ENCODE measurements around the gene PBX2.

The PBX2 gene

GRCh38 chr6:32170294-32170693 is 19.7 kb downstream of the PBX2 start:
- DNase-seq: no peak

GRCh38 chr6:32168807-32169591 is 21.0 kb downstream of the PBX2 start:
- no peak for DNase-seq

DNA sequence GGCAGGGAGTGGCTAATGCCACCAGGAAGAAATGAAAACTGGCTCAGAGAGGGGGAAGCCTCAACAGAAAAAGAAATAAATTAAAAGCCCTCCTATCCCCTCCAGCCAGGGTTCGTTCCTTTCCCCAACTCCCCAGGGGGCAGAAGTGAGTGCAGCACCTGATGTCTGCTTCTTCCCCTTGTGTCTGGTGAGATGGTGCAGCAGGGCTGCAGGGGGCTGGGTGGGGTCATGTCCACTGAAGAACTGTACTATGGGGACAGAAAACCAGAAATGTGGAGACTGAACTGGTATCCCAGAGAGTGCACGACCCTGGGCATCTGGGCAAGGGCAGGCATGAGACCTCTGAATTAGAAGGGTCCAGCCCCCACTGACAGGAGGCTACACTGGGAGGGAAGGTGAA is 21.7 kb downstream of the PBX2 start:
- DNase-seq: no peak

DNA sequence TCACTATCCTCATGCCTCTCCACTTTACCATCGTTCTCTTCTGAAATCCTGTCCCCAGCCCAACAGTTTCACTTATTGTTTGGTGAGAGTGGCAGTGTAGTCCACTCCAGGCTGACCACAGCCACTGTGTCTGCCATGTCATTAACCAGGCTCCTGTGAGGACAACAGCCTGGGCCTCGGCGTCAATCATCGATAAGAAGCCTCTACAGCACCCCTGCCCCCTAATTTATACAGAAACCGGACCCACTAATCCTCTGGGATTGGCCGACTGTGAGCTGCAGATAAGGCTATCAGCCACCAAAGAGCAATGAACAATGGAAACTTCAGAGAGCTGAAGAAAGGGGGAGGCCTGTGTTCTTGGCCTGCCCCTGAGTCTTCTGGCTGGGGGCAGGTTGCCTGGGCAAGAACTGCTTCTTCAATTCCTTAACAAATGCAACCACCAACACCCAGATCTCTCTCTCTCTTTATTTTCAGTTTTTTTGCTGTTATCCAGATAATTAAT is 22.2 kb downstream of the PBX2 start:
- no peak for DNase-seq

GRCh38 chr6:32167154-32167760 is 22.7 kb downstream of the PBX2 start:
- no peak for DNase-seq

DNA sequence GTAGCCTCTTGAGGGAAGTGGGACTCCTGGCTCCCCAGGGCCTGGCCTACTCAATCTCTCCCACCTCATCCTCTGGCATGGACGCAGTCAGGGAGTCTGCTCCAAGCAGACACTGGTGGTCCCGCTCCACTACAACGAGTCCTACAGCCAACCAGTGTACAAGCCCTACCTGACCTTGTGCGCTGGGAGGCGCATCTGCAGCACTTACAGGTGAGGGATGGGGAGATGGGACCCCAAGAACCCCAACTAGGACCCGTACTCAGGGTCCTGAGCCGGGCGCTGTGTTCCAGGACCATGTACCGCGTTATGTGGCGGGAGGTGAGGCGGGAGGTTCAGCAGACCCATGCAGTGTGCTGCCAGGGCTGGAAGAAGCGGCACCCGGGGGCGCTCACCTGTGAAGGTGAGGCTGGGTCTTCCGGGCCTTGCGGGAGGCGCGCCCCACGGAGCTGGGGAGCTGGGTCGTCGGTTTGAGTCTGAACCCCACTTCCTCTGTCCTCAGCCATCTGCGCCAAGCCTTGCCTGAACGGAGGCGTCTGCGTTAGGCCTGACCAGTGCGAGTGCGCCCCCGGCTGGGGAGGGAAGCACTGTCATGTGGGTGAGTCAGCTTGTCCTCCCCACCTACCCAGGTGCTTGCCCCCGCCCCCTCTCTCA is 23.5 kb downstream of the PBX2 start:
- DNase-seq: no peak

- no peak for DNase-seq
These were observed 25.7 kb downstream of the PBX2 start, which contains the start of gene EGFL8 for GRCh38 chr6:32164295-32164694. EGFL8 (plus strand) TSS chr6:32164595; CDS start chr6:32166166, 1,571 bp downstream.

- DNase-seq: no peak
These were observed 26.3 kb downstream of the PBX2 start for GRCh38 chr6:32163559-32164258.

GRCh38 chr6:32158052-32158451 is 31.9 kb downstream of the PBX2 start:
- DNase-seq: no peak

DNA sequence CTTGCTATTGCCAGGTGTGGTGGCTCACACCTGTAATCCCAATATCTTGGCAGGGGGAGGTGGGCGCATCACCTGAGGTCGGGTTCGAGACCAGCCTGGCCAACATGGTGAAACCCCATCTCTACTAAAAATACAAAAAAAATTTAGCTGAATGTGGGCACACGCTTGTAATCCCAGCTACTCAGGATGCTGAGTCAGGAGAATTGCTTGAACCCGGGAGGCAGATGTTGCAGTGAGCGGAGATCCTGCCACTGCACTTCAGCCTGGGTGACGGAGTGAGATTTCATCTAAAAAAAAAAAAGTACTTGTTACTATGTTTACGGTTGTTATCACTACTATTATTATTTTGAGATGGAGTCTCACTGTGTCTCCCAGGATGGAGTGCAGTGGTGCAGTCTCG is 33.1 kb downstream of the PBX2 start:
- DNase-seq: no peak

- peak in 4 of 5 experiments; percentile 30 to 80 (median 52) for DNase-seq
These were observed 35.4 kb downstream of the PBX2 start for GRCh38 chr6:32154514-32155161.

GRCh38 chr6:32153564-32154513 is 36.2 kb downstream of the PBX2 start, which contains the start of gene PPT2:
PPT2 (plus strand) TSS chr6:32154141; CDS start chr6:32154595, 454 bp downstream.
- DNase-seq: peak in 4 of 5 experiments; percentile 45 to 90 (median 66)

DNA sequence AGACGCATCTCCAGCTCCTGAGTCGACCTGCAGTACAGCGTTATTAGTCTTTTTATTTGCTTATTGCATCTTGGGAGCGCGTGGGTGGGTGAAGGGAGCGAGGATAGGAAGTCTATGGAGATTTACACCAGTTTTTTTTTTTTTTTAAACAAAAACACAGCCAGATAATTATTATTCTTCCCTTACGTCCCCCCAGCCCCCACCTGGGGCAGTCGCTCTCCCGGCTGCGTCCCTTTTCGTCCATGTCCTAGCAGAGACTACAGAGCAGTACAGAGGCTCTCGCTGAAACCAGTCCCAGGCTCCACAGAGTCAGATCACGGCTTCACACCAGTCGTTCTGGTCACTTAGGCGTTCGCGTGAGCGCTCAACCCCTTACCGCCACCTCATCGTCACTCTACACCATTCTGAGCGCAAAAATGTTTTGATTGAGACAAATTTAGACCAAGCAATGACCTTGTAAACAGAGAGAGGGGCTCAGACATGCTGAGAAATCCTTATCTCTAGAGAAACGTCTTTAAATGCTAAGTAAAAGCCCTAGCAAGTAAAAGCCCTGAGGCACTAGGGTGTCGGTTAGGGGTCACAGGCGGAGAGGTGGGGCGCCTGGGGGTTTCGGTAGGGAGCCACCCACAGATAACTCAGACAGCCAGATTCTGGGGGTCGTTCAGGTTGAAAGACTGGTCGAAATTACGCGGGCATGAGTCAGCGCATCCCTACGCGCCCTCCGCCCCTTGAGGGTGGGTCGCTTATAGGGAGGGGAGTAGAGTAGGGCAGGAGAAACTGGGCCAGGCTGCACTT is 37.0 kb downstream of the PBX2 start:
- DNase-seq: no peak

DNA sequence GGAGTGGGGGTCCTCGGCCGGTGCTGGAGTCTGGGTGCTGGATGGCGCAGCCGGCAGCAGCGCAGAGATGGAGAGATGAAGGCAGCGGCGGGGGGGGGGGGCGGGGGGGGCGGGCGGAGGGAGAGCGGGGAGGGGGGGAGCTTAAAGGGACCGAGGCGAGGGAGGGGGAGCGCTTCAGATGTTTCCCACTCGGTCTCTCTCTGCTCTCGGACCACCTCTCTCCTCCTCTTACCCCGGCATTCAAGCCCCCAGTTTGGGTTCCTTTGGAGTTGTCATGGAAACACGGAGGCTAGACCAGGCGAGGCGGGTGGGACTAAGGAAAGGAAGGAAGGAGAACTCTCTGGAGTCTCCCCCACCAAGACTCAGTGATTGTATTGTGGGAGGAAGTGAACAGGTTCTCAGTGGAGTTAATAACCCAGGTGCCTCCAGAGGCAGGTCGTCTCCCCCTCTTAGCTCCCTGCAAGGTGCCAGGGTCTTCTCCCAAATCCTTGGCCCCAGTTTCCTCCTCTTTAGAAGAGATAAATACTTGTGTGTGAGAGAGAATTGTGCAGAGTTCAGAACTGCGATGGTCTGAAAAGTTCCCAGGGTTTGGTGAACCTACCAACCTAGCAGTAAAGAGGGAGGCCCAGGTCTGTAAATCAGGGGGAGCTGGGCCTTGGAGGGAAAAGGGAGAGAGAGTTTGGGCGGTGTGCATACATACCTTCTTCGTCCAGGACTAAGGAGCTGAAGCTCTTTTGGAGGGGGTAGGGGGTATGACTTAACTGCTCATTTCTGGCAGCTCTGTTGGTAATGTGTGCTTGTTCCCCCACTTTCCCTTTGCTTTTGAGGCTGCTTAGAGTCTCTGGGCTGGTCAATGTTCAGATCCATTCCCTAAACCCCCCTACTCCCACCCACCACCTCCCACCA is 37.9 kb downstream of the PBX2 start, which contains the start of gene PRRT1:
Gene PRRT1, minus strand, starts transcription at position 77 of the 906 bp plus-strand sequence. CDS start 112 bp downstream, outside the sequence.
- DNase-seq: no peak

DNA sequence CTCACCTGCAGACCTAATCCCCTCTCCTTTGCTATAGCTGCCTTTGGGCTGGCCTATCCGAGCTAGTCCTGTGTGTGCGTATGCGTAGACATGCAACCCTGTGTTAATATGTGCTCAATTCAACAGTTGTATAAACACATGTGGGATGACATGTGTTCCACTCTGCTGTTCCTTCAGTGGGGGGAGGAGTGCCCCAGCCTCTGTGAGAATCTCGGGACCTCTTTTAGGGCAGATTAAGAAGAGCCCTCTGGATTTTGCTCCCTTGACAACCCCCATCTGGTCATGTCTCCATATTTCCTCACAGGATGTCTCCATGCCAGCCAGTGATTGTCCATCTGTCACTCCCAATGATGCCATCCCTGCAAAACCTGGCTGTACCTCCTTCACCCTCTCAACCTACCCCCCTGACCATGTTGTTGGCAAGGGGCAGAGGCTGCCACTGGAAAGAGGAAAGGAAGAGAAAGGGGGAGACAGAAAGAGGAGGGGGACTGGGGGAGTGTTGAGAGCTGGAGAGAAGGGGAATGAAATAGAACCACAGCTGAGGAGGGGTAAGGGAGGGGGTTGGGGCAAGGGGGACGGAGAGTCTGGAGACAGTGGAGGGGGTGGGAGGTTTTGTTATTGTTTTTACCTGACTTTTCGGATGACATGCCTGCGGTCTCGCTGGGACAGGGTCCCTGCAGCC is 38.7 kb downstream of the PBX2 start:
- DNase-seq: no peak

DNA sequence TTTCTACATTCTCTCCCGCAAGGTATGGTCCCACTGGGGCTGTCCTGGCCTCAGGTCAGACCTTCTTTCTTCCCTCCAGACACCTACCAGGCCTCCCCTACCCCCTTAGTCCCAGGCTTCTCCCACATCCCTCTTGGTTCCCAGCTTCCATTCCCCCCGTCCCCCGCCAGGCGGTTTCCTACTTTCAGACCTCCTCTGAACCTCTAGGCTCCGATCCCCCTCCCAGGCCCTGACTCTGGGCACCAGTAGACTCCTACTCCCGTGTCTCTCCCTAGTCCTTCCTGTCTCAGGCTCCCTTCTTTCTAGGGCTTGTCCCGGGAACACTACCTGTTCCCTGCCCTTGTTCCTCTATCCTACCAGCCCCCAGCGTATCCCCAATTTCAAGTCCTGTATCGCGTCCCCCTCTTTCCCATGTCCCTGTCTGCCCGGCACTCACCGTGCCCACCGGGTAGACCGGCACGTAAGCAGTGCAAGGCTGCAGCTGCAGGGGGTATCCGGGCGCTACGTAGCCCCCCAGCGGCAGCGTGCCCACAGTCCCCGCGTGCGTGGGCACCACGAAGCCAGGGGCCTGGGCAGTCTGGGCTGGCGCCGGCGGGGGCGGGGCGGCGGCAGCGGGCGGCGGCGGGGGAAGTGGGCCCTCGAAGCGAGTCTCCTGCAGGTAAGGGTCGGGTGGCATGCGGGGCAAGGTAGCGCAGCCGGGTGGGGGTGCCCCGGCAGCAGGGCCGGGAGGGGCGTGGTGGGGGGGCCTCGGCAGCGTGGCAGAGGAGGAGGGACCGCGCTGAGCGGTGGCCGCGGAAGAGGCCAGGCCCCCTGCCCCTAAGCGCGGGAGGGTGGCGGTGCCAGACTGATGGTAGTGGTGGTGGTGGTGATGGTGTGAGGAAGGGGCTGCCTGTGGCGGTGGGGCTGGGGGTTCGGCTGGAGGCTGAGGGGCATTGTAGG is 39.8 kb downstream of the PBX2 start:
- no peak for DNase-seq

DNA sequence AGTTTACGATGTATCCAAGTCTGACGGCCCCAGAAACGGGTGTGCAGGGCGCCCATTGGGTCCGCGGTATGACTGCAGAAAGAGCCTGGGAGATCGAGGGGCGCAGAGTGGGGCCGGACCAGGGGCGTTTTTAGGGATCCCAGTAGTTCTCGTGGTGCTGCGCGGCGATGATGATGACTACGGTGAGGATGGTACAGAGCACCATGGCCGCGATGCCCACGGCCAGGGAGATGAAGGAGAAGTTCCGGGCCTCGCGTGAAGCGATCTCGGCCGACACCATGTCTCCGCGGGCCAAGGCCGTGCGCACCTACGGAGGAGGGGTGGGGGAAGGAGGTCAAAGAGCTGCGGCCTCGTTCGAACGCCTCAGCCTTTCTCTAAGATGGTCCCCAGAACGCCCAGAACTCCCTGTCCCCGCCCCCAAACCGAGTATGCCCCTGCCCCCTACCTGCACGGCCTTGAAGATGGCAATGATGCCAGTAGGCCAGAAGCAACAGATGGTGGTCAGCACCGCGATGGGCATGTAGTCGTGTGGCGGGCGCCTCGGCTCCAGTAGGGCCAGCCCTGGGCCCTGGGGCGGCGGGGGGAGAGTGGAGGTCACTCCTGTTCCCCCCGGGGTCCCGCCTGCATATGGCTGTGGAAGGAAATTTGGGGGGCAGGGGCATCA is 40.8 kb downstream of the PBX2 start:
- no peak for DNase-seq
